Stromal cell of bone marrow (primary cell): Measurements from ENCODE around the gene MKLN1.
"Not testable (repeated sequence)": the region's sequence is repeated elsewhere in the genome, so short reads cannot be mapped to it uniquely, and the experiment has no call there.

ENCODE experiments used
- DNase-seq: peaks from one replicate; pipeline ENCODE4 v3.0.0-alpha.2; 2012; ENCODE audit warnings: low read depth

Gene MKLN1

DNA sequence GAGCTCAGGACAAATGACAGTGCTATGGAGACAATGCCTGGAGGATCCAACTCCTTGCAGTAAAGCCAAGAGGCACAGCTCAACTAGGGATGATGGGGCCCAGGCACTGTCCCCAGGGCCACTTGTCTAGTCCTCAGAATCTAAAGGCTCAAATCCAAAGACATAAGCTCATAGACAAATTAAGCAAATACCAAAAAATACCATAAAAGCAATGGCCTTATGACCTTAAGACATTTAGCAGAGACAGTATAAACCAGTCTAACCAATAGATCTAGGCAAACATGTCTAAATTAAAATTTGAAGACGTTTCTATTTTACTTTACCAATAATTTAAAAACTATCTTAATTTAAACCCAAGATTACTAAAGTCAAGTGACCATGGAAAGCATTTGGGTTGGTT lies 14.8 kb upstream of the MKLN1 start:
- DNase-seq: no peak

DNA sequence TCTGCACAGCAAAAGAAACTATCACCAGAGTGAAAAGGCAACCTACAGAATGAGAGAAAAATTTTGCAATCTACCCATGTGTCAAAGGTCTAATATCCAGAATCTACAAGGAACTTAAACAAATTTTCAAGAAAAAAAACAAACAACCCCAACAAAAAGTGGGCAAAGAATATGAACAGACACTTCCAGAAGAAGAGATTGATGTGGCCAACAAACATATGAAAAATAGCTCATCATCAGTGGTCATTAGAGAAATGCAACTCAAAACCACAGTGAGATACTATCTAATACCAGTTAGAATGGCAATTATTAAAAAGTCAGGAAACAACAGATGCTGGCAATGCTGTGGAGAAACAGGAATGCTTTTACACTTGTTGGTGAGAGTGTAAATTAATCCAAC lies 7.1 kb upstream of the MKLN1 start:
- no peak for DNase-seq

DNA sequence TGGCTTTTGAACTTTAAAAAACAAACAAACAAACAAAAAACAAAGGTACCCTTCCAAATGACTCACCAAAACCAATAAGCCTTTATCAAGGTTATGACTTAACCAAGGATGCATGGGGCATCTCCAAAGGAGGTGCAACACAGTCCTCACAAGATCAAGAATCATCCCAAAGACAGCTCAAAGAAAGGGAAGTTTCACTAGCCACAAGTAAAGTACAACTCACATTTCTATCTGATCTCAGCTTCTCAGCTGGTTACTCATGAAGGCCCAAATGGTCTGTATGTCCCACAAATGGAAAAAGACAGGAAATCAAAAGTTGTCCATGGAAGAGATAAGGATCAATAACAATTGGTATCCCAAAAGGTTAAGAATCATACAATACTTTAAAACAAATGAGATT lies 6.0 kb upstream of the MKLN1 start:
- no peak for DNase-seq

DNA sequence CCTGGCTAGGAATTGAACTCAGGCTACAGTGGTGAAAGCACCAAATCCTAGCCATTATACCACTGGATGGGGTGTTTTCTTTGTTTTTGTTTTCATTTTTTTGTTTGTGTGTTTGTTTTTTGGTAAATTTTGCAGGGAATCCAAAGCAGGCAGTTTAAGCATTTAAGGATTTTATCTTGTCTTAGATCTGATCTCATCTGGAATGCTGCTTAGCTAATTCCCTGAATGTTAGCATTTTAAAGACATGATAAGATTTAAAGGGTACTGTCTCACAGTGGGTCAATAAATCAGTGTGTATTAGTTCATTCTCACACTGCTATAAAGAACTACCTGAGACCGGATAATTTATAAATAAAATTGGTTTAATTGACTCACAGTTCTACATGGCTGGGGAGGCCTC lies 5.6 kb upstream of the MKLN1 start:
- no peak for DNase-seq

DNA sequence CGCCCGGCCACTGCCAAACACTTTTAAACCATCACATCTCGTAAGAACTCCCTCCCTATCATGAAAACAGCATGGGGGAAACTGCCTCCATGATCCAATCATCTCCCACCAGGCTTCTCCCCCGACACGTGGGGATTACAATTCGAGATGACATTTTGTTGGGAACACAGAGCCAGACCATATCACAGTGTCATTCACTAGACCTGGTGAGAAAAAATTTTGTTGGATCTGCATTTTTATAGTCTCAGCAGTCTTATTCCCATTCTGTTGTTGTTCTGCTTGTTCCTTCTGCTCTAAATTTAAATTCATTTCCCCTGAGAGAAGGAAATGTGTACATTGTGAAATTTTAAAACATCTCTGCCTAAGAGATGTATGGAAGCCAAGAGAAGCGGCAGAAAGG lies 4.8 kb upstream of the MKLN1 start:
- no peak for DNase-seq

DNA sequence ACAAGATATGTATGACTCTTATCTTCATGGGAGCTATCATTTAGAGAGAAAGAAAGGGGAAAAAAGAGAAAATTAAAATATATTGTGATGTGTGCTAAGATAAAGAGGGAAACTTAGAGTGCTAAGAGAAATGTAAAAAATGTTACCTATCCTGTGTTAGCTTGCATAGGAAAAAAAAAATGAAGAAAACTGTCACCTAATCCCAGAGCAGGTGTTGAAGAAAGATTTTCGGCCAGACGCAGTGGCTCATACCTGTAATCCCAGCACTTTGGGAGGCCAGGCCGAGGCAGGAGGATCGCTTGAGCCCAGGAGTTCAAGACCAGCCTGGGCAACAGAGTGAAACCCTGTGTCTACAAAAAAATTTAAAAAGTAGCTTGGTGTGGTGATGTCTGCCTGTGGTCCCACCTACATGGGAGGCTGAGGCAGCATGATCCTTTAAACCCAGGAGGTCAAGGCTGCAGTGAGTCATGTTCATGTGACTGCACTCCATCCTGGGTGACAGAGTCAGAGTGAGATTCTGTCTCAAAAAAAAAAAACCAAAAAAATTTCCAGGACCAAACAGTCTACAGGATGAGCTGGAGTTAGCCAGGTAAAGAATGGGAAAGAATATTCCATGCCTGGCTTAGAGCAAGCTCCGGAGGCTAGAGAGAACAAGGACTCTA lies 2.4 kb upstream of the MKLN1 start:
- no peak for DNase-seq

DNA sequence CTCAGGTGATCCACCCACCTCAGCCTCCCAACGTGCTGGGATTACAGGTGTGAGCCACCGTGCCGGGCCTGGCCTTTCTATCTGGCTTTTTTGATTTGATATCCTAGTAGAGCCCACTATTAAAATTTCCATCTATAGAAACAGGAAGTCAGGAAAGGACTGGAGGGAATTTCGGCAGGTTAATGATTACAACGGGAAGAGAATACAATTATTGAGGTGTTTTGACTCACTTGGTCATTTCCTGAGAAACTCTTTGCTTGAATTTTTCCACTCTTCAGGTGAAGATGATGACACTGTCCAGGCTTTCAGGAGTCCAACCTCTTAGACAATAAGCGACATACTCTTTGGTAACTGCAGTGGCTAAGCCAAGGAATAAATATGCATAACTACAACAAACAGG lies 1.1 kb upstream of the MKLN1 start:
- no peak for DNase-seq

DNA sequence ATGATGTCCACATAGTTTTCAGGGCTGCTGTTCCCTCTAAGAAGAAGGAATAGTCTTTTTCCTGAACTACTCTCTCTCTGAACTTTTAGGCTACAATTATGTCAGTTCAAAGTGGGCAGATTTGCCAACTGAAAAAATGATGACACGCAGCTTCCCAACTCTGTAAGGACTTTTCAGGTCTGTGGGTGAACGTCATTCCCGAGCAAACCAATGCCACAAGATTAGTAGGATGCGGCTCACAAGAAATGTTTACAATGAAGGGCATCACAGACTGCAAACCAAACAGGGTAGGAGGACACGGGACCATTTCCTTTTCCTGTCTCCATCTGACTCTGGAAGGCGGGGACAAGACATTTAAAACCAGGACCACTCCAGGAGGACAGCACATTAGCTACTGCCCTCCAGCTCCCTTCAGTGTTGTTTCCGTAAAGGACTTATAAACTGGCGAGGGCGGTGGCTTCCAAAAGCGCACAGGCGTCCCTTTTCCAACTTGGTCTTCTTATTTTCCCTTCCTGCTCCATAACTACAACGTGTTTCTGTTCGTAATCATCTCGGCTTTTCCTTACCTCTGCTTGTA lies 539 bp upstream of the MKLN1 start:
- peak; percentile 55 for DNase-seq

DNA sequence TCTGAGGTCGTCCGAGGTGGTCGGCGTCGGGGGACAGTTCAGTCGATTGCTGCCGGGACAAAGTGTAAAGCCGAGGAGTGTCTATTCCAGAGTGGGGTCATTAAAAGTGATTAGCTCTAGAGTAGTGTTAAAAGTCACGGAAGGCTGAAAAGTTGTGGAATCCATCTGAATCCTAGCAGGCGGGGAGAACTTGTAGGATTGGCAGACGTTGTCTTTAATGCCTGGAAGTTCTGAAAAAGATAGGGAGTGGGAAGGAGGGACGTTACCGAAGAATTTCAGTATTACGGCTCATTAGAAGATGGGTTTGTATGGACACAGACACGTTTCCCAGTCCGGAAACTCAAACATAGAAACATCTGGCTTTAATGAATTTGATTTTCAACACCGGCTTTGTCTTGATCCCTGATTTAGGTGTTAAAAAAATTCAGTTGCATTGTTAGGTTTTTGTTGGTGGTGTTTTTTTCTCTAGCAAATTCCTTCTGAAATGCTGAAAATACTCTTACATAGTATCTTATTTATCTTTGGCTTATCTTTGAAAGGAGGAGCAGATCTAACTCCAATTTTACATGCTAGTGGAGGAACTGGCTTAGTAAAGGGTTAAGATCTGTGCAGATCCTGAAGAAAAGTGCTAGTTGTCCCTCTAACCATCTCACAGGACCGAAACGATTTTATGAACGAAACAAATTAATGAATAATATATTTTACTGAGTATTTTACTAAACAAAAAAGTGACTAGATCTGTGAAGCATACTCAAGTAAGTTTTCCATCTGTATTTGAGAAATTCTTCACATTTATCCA lies 900 bp downstream of the MKLN1 start:
- peak; percentile 12 for DNase-seq

DNA sequence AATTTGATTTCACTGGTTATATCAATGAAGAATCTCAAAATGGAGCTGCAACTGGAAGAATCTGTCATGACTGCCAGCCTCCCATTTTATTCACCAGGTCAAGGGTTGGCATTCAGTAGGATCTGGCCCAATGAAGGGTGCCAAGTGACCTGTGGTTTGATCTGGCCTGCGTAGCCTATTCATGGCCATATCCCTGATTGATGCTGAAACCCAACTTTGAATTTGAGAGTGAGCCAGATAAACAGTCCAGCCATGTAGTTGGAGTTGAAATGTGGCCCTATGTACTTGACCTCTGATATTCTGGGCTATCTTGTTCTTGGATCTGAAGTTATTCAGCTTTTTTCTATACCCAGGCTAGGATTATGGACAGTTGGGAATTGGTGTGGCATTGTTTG lies 1.5 kb downstream of the MKLN1 start:
- peak; percentile 9 for DNase-seq

DNA sequence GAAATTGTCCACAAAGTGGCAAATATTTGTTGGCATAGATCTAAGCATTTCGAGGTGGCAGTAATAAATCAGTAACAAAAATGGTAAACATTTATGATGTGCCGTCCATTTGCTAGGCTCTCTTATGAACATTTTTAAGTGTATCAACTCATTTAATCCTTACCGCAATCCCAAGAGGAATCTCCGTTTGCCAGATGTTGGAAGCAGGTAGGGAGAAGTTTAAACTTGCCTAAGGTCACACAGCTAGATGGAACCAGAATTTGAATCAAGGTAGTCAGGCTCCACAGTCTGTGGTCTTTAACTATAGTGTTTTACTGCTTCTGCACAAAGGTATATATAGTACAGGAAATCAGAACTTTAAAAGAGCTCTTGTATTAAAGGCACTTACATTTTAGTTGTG lies 2.6 kb downstream of the MKLN1 start:
- no peak for DNase-seq

DNA sequence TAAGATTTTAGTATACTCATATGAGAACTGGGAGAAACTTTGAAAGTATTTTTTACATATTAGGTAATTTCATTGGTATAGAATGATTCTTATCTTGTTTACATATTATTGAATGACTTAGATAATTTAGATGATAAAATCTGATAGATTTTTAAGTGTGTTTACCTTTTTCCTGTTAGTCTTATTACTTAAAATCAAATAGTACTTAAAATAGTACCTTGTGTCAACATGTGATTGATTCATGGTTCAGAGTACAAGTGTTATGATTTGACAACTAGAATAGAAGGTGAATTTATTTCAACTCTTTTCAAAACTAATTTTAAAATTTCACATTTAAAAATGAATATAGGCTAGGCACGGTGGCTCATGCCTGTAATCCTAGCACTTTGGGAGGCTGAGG lies 4.1 kb downstream of the MKLN1 start:
- no peak for DNase-seq

DNA sequence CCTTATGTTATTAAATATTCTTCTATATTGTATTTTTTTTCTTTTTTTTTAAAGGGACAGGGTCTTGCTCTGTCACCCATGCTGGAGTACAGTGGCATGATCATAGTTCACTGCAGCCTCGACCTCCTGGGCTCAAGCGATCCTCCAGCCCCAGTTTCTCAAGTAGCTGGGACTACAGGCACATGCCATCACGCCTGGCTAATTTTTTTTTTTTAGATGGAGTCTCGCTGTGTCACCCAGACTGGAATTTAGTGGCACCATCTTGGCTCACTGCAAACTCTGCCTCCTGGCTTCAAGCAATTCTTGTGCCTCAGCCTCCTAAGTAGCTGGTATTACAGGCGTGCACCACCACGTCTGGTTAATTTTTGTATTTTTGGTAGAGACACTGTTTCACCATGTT lies 5.1 kb downstream of the MKLN1 start:
- not testable (repeated sequence) for DNase-seq

DNA sequence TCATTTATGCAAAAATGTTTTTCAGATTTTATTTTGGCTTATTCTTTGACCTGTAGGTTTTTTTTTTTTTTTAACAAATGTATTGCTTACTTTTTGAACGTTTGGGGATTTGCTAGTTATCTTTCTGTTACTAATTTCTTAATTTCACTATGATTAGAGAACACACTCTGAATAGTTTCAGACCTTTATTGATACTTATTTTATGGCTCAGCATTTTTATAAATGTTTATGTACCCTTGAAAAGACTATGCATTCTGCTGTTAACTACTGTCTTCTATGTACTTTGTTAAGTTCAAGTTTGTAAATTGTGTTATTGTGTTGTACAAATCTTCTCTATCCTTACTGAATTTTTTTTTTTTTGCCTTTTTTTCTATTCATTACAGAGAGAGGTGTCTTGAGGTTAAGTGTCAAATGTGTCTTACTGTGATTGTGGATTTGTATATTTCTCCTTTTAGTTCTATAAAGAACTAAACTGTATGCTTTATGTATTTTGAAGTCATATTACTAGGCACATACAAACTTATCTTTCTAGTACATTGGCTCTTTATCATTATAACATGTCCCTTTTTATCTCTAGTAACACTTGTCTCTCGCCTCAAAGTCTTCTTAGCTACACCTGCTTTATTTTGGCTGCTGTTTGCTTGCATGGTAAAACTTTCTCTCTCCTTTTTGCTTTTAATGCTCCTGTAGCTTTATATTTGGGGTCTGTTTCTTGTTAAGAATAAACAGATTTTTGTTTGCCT lies 8.1 kb downstream of the MKLN1 start:
- DNase-seq: no peak

DNA sequence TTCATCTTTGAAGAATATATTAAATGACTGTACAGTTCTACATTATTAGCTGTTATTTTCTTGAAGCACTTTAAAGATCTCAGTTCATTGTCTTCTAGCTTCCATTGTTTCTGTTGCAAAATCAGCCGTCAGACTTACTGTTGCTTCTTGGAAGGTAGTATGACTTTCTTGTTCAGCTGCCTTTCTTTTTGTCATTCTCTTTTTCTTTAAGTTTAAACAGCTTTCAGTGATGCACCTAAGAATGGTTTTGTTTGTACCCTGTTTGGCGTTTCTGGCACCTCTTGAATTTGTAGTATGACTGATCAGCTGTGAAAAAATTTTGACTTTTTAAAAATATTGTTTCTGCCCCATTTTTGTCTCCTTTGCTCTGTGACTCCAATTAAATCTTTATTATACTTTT lies 9.3 kb downstream of the MKLN1 start:
- DNase-seq: no peak

DNA sequence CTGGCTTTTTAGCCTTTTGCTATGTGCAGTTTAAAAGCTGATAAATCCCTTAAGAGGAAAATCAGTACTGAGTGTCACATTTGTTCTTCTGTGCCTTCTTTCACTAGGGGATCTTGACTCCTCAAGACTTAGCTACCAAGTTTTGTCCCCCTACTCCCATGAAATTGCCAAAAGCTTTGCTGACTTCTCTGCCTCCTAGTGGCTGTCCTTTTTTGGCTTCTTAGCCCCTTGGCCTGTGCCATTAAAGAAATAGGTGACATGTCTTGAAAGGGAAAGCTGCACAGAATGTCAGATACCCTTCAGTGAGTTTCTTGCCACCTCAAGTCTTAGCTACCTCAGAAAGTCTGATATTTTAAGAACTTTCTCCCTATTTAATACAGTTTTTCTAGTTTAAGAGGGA lies 10.5 kb downstream of the MKLN1 start:
- DNase-seq: no peak

DNA sequence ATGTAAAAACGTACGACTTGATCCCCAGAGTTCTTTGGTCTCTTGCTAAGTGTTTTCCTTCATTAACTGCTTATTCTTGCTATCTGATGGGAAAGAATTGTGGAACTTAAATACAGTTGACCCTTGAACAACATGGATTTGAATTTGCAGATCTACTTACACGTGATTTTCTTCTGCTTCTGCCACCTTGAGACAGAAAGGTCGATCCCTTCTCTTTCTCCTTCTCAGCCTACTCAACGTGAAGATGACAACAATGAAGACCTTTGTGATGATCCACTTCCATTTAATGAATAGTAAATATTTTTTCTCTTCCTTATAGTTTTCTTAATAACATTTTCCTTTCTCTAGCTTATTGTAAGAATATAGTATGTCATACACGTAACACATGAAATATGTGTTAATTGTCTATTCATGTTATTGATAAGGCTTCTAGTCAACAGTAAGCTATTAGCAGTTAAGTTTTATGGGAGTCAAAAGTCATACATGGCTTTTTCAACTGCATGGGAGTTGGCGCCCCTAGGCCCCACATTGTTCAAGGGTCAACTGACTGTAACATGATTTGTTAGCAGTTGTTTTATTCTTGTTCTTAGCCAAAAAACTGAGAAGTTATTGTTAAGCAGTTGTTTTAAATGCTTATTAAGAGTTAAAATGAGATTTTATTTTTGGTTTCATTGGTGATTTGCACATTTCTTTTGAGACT lies 11.2 kb downstream of the MKLN1 start:
- no peak for DNase-seq

DNA sequence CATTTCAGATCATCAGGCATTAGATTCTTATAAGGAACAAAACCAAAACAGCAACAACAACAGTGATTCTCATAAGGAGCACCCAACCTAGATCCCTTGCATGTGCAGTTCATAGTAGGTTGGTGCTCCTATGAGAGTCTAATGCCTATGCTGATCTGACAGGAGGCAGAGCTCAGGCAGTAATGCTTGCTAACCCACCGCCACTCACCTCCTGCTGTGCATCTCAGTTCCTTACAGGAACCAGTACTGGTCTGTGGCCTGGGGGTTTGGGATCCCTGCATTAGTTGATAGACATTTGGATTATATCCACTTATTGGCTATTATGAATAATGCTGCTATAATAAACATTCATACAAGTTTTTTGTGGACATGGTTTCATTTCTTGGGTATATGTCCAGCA lies 14.0 kb downstream of the MKLN1 start:
- DNase-seq: no peak

DNA sequence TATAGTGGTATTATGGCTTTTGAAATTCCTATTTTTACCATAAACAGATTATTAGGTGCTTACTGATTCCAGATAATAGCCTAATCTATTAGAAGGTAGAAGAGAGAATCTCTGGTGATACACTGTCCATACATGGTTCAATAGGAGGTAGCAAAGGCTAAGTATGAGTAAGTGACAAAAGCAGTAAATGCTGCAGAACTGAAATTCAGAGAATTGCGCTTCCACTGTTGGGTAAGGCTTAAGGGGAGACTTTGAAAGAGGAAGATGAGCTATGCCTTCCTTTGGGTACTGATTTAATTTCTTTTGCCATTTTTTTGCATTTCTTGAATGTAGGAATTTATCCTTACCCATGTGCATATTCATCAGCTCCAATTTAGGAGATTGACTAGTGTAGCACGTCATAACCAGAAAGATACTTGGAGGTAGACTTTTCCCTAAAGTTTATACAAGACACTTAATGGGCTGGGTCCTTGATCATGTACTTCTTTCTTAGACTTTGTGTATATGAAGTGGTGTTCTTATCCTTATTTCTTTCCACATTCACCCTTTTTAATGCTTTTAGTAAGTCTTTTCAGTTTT lies 15.3 kb downstream of the MKLN1 start:
- DNase-seq: no peak

DNA sequence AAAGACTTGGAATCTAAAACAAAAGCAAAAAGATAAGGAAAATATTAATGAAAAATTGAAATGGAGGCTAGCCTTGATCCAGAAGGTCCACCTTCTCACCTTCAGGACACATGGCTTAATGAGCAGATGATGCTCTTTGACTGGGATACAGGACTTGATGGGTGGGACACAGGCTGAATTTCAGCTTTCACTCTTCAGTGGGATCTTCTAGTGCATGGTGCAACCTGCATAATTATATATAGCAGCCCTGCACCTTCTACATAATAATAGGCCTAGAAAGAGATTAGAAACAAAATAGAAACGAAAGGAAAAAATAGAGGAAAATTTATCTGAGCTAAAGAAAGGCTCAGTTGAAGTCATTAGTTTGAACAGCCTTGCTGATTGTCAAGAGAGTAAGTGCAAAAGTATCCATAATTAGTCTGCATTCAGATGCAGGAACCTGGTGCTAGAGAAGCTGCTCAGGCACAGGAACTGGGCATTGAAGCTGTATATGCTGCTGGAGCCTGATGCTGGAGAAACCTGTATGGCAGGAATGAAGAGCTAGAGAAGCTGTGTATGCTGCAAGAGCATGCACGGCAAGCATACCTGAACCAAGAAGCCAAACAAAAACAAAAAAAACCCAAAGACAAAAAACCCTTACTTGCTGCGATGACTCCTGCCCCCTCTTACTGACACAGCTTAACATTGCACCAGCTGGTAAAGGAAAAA lies 19.4 kb downstream of the MKLN1 start:
- DNase-seq: no peak

DNA sequence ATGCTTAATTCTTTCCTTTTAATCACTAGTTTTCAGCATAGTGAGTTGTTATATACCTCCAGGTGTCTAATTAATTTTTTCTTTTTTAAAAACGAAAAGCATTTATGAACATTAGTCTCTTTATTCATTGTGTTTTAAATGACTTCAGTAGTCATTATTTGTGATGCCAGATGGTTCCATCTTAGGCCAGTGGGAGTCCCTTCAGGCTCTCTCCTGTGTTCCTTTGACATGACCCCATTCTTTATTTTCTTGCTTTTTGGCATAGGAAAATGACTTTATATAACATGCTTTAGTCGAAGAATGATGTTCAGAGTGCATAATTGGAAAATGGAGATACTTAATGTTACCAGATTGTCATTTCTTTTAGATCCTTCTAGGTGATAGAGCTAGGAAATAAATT lies 24.4 kb downstream of the MKLN1 start:
- DNase-seq: no peak
